ENCODE measurements around the gene DCC. TPM values are rescaled to one million over a fixed set of nuclear protein-coding genes. Genes with fewer than 3 reads are reported as not detected.

Gene DCC
- total and polyA plus RNA-seq, 9 of the 15 experiments (the other 6 are each of a cell fraction or from before 2014, with no cell fraction given), result not detected

DNA sequence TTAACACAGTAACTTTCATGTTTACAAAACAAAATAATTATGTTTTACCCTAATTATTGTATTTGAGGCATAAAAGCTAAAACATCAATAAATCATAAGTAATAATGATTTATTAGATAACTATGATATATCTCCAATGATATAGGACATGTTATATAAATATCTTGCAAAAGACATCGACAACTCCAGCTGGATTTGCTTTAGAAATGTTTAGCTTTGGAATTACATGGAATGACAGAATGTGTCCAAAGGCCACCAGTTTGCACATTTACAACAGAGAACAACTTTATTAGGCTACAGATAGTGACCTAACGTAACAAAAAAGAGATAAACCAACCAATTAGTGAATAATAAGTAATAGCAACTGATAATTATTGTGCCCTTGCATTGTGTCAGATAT lies 475.7 kb downstream of the DCC start (continued):
- TF ChIP-seq RREB1 (CRISPR knock-in tag; IDR thresholded peaks at IDR 0.05), result no peak
- no peak for TF ChIP-seq ZNF197 (CRISPR knock-in tag; IDR thresholded peaks at IDR 0.05; ENCODE audit: low read depth)
- TF ChIP-seq HDAC1 (IDR thresholded peaks at IDR 0.05), result no peak
- TF ChIP-seq ZNF121 (CRISPR knock-in tag; conservative IDR thresholded peaks at IDR 0.05), result no peak
- TF ChIP-seq SLC30A9 (CRISPR knock-in tag; IDR thresholded peaks at IDR 0.05), result no peak
- TF ChIP-seq, protein P1, sequence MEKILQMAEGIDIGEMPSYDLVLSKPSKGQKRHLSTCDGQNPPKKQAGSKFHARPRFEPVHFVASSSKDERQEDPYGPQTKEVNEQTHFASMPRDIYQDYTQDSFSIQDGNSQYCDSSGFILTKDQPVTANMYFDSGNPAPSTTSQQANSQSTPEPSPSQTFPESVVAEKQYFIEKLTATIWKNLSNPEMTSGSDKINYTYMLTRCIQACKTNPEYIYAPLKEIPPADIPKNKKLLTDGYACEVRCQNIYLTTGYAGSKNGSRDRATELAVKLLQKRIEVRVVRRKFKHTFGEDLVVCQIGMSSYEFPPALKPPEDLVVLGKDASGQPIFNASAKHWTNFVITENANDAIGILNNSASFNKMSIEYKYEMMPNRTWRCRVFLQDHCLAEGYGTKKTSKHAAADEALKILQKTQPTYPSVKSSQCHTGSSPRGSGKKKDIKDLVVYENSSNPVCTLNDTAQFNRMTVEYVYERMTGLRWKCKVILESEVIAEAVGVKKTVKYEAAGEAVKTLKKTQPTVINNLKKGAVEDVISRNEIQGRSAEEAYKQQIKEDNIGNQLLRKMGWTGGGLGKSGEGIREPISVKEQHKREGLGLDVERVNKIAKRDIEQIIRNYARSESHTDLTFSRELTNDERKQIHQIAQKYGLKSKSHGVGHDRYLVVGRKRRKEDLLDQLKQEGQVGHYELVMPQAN (IDR thresholded peaks at IDR 0.05; ENCODE audit: borderline replicate concordance), result no peak
- TF ChIP-seq HMBOX1 (IDR thresholded peaks at IDR 0.05), result no peak
- no peak for TF ChIP-seq HNRNPLL (IDR thresholded peaks at IDR 0.05; ENCODE audit: low read depth, low read length, poor library complexity, severe bottlenecking)
- TF ChIP-seq EHMT2 (IDR thresholded peaks at IDR 0.05), result no peak
- TF ChIP-seq ZNF592 (IDR thresholded peaks at IDR 0.05), result no peak
- TF ChIP-seq POLR2AphosphoS5 (IDR thresholded peaks at IDR 0.05; ENCODE audit: control insufficient read depth, insufficient read depth, low read depth, low read length), result no peak
- no peak for TF ChIP-seq MYC (IDR thresholded peaks at IDR 0.05; ENCODE audit: low read depth, low read length)
- no peak for TF ChIP-seq MYC (CRISPR knock-in tag; IDR thresholded peaks at IDR 0.05; ENCODE audit: borderline replicate concordance, low read depth)

All from K562 (cell line).